Inferior parietal cortex (tissue), 1 donor: ENCODE measurements around the gene PTPRQ.
"Not testable (repeated sequence)": the region's sequence is repeated elsewhere in the genome, so short reads cannot be mapped to it uniquely, and the experiment has no call there.

Source experiments
- DNase-seq: peaks from one replicate; pipeline ENCODE4 v3.0.0-alpha.2; 2016; ENCODE audit errors: extremely low spot score

The PTPRQ gene

GRCh38 chr12:80472911-80473500 lies 29.0 kb downstream of the PTPRQ start:
- DNase-seq: peak; percentile 16

GRCh38 chr12:80477521-80478145 lies 33.6 kb downstream of the PTPRQ start:
- DNase-seq: not testable (repeated sequence)

- no peak for DNase-seq
Measured at GRCh38 chr12:80484746-80485145, 40.7 kb downstream of the PTPRQ start.

- DNase-seq: no peak
Measured at GRCh38 chr12:80485222-80485987, 41.4 kb downstream of the PTPRQ start.

- no peak for DNase-seq
Measured at GRCh38 chr12:80490329-80490728, 46.3 kb downstream of the PTPRQ start.

GRCh38 chr12:80491166-80491565 lies 47.1 kb downstream of the PTPRQ start:
- DNase-seq: no peak

- no peak for DNase-seq
Measured at GRCh38 chr12:80493466-80493865, 49.4 kb downstream of the PTPRQ start.

- no peak for DNase-seq
Measured at GRCh38 chr12:80494836-80495235, 50.8 kb downstream of the PTPRQ start.

GRCh38 chr12:80498059-80498728 lies 54.2 kb downstream of the PTPRQ start:
- DNase-seq: no peak

GRCh38 chr12:80504389-80505163 lies 60.5 kb downstream of the PTPRQ start:
- DNase-seq: no peak

- no peak for DNase-seq
Measured at GRCh38 chr12:80509781-80510556, 65.9 kb downstream of the PTPRQ start.

GRCh38 chr12:80512781-80513180 lies 68.7 kb downstream of the PTPRQ start:
- DNase-seq: no peak

- DNase-seq: no peak
Measured at GRCh38 chr12:80513211-80513610, 69.2 kb downstream of the PTPRQ start.

- no peak for DNase-seq
Measured at GRCh38 chr12:80517655-80518054, 73.6 kb downstream of the PTPRQ start.

- no peak for DNase-seq
Measured at GRCh38 chr12:80531646-80532045, 87.6 kb downstream of the PTPRQ start.

- no peak for DNase-seq
Measured at GRCh38 chr12:80539029-80539428, 95.0 kb downstream of the PTPRQ start.

GRCh38 chr12:80549298-80549697 lies 105.3 kb downstream of the PTPRQ start:
- DNase-seq: no peak

GRCh38 chr12:80551897-80552296 lies 107.9 kb downstream of the PTPRQ start:
- DNase-seq: no peak

GRCh38 chr12:80553316-80553715 lies 109.3 kb downstream of the PTPRQ start:
- no peak for DNase-seq

GRCh38 chr12:80556566-80556965 lies 112.5 kb downstream of the PTPRQ start:
- no peak for DNase-seq

- no peak for DNase-seq
Measured at GRCh38 chr12:80559766-80560165, 115.7 kb downstream of the PTPRQ start.
